ENCODE measurements around the gene ETDA. TPM values are rescaled to one million over a fixed set of nuclear protein-coding genes. Genes with fewer than 3 reads are reported as not detected.

The ETDA gene
- total and polyA plus RNA-seq, 10 donors, result not detected

- DNase-seq, result no peak
- Histone ChIP-seq H3K9me3 (peaks cover 2 to 75% (median 40%) of the 10 kb centered on the region in 8 donors), H3K36me3 (no peaks in the 10 kb centered on the region), H3K27me3 (replicated peaks in 1 of 7) (no peaks in the 10 kb centered on the region), H3K4me1 (no peaks in the 10 kb centered on the region), H3K4me3 (no peak overlapping the region), H3K27ac (no peak overlapping the region)
- TF ChIP-seq CTCF (IDR thresholded peaks at IDR 0.05 in 8 of 11, conservative IDR thresholded peaks at IDR 0.05 in 3 of 11) (no peak), POLR2A (IDR thresholded peaks at IDR 0.05) (no peak), POLR2AphosphoS5 (IDR thresholded peaks at IDR 0.05) (no peak)
- intact Hi-C loops (cut with DNase I; ENCODE audit: low total_unique reads), result no loop called here
Observed at GRCh38 chrX:135275973-135276372, 24.1 kb downstream of the ETDA start.

DNA sequence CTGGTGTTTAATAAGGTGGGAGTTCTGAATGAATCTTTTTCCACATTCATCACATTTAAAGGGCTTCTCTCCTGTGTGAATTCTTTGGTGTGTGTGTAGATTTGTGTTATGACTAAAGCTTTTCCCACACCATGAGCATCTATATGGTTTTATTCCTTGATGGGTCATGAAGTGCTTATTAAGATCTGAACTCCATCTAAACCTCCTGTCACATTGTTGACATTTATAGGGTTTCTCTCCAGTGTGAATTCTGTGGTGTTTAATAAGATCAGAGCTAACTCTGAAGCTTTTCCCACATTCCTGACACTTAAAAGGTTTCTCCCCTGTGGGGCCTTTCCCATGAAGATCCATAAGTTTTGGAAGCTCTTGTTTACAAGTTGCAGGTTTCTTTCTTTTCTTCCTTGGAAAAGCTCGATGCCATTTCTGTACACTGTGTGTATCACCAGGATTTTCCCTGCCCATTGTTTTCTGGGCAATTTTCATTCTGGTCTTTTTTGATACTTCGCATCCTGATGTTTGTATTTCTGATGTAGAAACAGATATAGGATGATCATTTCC, 35.5 kb downstream of the ETDA start:
- TF ChIP-seq CTCF (IDR thresholded peaks at IDR 0.05 in 8 of 11, conservative IDR thresholded peaks at IDR 0.05 in 3 of 11) (no peak), POLR2A (IDR thresholded peaks at IDR 0.05) (no peak), POLR2AphosphoS5 (IDR thresholded peaks at IDR 0.05) (no peak)
- Histone ChIP-seq H3K4me1 (no peaks in the 10 kb centered on the region), H3K9me3 (peaks cover 0 to 96% (median 84%) of the 10 kb centered on the region in 8 donors), H3K27ac (no peak overlapping the region), H3K36me3 (peaks cover 4 to 42% (median 28%) of the 10 kb centered on the region in 6 donors), H3K27me3 (replicated peaks in 1 of 7) (no peaks in the 10 kb centered on the region), H3K4me3 (no peak overlapping the region)
- intact Hi-C loops (cut with DNase I; ENCODE audit: low total_unique reads), result no loop called here
- DNase-seq, result no peak
- WGBS, 5 donors, result 84 to 97% (median 94%) methylated on average over 2 of the region's 2 CpGs

- peak; percentile 92 for DNase-seq
- WGBS, 5 donors, result 20 to 41% (median 26%) methylated on average over 9 to 26 of the region's 26 CpGs
- Histone ChIP-seq H3K27me3 (replicated peaks in 1 of 7) (no peaks in the 10 kb centered on the region), H3K4me3 (peak overlapping the region; percentile 17 to 65 (median 32)), H3K27ac (peak overlapping the region in 6 of 8 donors; percentile 4 to 66 (median 52)), H3K36me3 (peaks cover 0 to 16% (median 2%) of the 10 kb centered on the region in 6 donors), H3K9me3 (peaks cover 0 to 27% (median 8%) of the 10 kb centered on the region in 8 donors), H3K4me1 (peaks cover 0 to 7% (median 0%) of the 10 kb centered on the region in 6 donors)
- TF ChIP-seq POLR2AphosphoS5 (IDR thresholded peaks at IDR 0.05) (peak; percentile 10 to 30 (median 12)), POLR2A (IDR thresholded peaks at IDR 0.05) (no peak), CTCF (IDR thresholded peaks at IDR 0.05 in 8 of 11, conservative IDR thresholded peaks at IDR 0.05 in 3 of 11) (peak in 4 of 11 experiments; percentile 17 to 42 (median 28))
- intact Hi-C loops (cut with DNase I; ENCODE audit: low total_unique reads), result no loop called here
Observed at GRCh38 chrX:135295238-135295943, 43.5 kb downstream of the ETDA start.

DNA sequence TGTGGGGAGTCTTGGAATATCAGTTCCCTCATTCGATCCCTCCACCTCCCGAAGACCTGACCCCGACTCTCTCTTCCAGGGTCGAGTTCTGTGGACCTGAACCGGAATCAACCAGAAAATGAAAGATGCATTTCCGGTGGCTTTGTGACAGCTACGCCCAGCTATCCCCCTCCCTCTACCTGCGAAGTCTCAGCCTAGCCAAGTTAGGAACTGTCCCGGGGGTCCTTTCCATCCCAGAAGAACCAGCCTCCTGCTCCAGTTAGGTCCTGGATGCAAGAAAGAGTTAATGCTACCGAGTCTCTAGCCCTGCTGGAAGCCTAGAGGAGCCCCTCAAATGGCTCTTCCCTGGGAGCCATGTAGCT, 44.1 kb downstream of the ETDA start:
- no peaks in the 10 kb centered on the region for H3K27me3 ChIP-seq (replicated peaks in 1 of 7)
- peak overlapping the region; percentile 17 to 65 (median 32) for H3K4me3 ChIP-seq
- peak overlapping the region in 6 of 8 donors; percentile 4 to 66 (median 52) for H3K27ac ChIP-seq
- peaks cover 0 to 22% (median 5%) of the 10 kb centered on the region in 8 donors for H3K9me3 ChIP-seq
- TF ChIP-seq POLR2A (IDR thresholded peaks at IDR 0.05) (no peak), POLR2AphosphoS5 (IDR thresholded peaks at IDR 0.05) (no peak), CTCF (IDR thresholded peaks at IDR 0.05 in 8 of 11, conservative IDR thresholded peaks at IDR 0.05 in 3 of 11) (no peak)
- intact Hi-C loops (cut with DNase I; ENCODE audit: low total_unique reads), result no loop called here
- WGBS, 5 donors, result 0 to 42% (median 19%) methylated on average over 9 to 10 of the region's 10 CpGs
- DNase-seq, result no peak
- H3K4me1 ChIP-seq, result peaks cover 0 to 7% (median 0%) of the 10 kb centered on the region in 6 donors
- peaks cover 0 to 16% (median 0%) of the 10 kb centered on the region in 6 donors for H3K36me3 ChIP-seq
